HEK293 (cell line): Measurements from ENCODE around the gene NPDC1.

Experiments used
- AEBP2 ChIP-seq: fragments of 450-650 bp; formaldehyde crosslinking; IDR thresholded peaks from 2 replicates; pipeline ENCODE4 v1.5.1; 2016; ENCODE audit warnings: missing biosample characterization, missing genetic modification characterization, borderline replicate concordance
- CTCF ChIP-seq: fragments of 450-650 bp; formaldehyde crosslinking; IDR thresholded peaks from 2 replicates; pipeline ENCODE4 v1.5.1; 2016; ENCODE audit warnings: missing biosample characterization, missing genetic modification characterization
- KLF7 ChIP-seq: fragments of 450-650 bp; formaldehyde crosslinking; IDR thresholded peaks from 2 replicates; pipeline ENCODE4 v1.5.1; 2016; ENCODE audit warnings: missing biosample characterization, missing genetic modification characterization, borderline replicate concordance
- KLF8 ChIP-seq: fragments of 450-650 bp; formaldehyde crosslinking; IDR thresholded peaks from 2 replicates; pipeline ENCODE4 v1.5.1; 2016; ENCODE audit warnings: missing biosample characterization, missing genetic modification characterization
- PATZ1 ChIP-seq: fragments of 450-650 bp; formaldehyde crosslinking; IDR thresholded peaks from 2 replicates; pipeline ENCODE4 v1.5.1; 2016; ENCODE audit warnings: missing biosample characterization, missing genetic modification characterization
- REST ChIP-seq: fragments of 450-650 bp; formaldehyde crosslinking; IDR thresholded peaks from 2 replicates; pipeline ENCODE4 v1.5.1; 2016; ENCODE audit warnings: missing biosample characterization, missing genetic modification characterization
- SP2 ChIP-seq: fragments of 450-650 bp; formaldehyde crosslinking; IDR thresholded peaks from 2 replicates; pipeline ENCODE4 v1.5.1; 2016; ENCODE audit warnings: missing biosample characterization, missing genetic modification characterization
- SP7 ChIP-seq: fragments of 450-650 bp; formaldehyde crosslinking; IDR thresholded peaks from 2 replicates; pipeline ENCODE4 v1.5.1; 2016; ENCODE audit warnings: missing biosample characterization, missing genetic modification characterization
- ZBTB48 ChIP-seq: fragments of 450-650 bp; formaldehyde crosslinking; IDR thresholded peaks from 2 replicates; pipeline ENCODE4 v1.5.1; 2016; ENCODE audit warnings: missing biosample characterization, missing genetic modification characterization
- ZBTB7A ChIP-seq: fragments of 450-650 bp; formaldehyde crosslinking; IDR thresholded peaks from 2 replicates; pipeline ENCODE4 v1.5.1; 2016; ENCODE audit warnings: low read depth, missing biosample characterization, missing genetic modification characterization
- ZBTB8A ChIP-seq: fragments of 450-650 bp; formaldehyde crosslinking; IDR thresholded peaks from 2 replicates; pipeline ENCODE4 v1.5.1; 2016; ENCODE audit warnings: missing biosample characterization, missing genetic modification characterization
- ZFP37 ChIP-seq: fragments of 450-650 bp; formaldehyde crosslinking; IDR thresholded peaks from 2 replicates; pipeline ENCODE4 v1.5.1; 2016; ENCODE audit warnings: missing biosample characterization, missing genetic modification characterization
- ZNF10 ChIP-seq: fragments of 450-650 bp; formaldehyde crosslinking; IDR thresholded peaks from 2 replicates; pipeline ENCODE4 v1.5.1; 2017; ENCODE audit warnings: missing biosample characterization, missing genetic modification characterization
- ZNF174 ChIP-seq: fragments of 450-650 bp; formaldehyde crosslinking; IDR thresholded peaks from 2 replicates; pipeline ENCODE4 v1.5.0; 2017; ENCODE audit warnings: missing biosample characterization, mild to moderate bottlenecking, missing genetic modification characterization
- ZNF335 ChIP-seq: fragments of 450-650 bp; formaldehyde crosslinking; conservative IDR thresholded peaks from 2 replicates; pipeline ENCODE4 v1.5.1; 2016; ENCODE audit warnings: missing biosample characterization, missing genetic modification characterization
- ZNF558 ChIP-seq: fragments of 450-650 bp; formaldehyde crosslinking; IDR thresholded peaks from 2 replicates; pipeline ENCODE4 v1.5.1; 2016; ENCODE audit warnings: missing biosample characterization, missing genetic modification characterization
- TF ChIP-seq, protein P1 (sequence below): fragments of 450-650 bp; formaldehyde crosslinking; IDR thresholded peaks from 2 replicates; pipeline ENCODE4 v1.5.1; 2016; ENCODE audit warnings: missing biosample characterization, missing genetic modification characterization, borderline replicate concordance
- TF ChIP-seq, protein P2 (sequence below): fragments of 450-650 bp; formaldehyde crosslinking; IDR thresholded peaks from 2 replicates; pipeline ENCODE4; 2016; ENCODE audit warnings: missing biosample characterization, missing genetic modification characterization
- TF ChIP-seq, protein P3 (sequence below): fragments of 450-650 bp; formaldehyde crosslinking; IDR thresholded peaks from 2 replicates; pipeline ENCODE4 v1.5.1; 2016; ENCODE audit warnings: missing biosample characterization, missing genetic modification characterization

Gene NPDC1

GRCh38 chr9:137029058-137029936, 16.7 kb downstream of the NPDC1 start (continued):
- TF ChIP-seq REST (tag by site-specific recombination), result 0 out of 2 replicates have a peak, but pooled peaks have one; percentile 12
- TF ChIP-seq PATZ1 (tag by site-specific recombination), result peak; percentile 27
- TF ChIP-seq, protein P1, sequence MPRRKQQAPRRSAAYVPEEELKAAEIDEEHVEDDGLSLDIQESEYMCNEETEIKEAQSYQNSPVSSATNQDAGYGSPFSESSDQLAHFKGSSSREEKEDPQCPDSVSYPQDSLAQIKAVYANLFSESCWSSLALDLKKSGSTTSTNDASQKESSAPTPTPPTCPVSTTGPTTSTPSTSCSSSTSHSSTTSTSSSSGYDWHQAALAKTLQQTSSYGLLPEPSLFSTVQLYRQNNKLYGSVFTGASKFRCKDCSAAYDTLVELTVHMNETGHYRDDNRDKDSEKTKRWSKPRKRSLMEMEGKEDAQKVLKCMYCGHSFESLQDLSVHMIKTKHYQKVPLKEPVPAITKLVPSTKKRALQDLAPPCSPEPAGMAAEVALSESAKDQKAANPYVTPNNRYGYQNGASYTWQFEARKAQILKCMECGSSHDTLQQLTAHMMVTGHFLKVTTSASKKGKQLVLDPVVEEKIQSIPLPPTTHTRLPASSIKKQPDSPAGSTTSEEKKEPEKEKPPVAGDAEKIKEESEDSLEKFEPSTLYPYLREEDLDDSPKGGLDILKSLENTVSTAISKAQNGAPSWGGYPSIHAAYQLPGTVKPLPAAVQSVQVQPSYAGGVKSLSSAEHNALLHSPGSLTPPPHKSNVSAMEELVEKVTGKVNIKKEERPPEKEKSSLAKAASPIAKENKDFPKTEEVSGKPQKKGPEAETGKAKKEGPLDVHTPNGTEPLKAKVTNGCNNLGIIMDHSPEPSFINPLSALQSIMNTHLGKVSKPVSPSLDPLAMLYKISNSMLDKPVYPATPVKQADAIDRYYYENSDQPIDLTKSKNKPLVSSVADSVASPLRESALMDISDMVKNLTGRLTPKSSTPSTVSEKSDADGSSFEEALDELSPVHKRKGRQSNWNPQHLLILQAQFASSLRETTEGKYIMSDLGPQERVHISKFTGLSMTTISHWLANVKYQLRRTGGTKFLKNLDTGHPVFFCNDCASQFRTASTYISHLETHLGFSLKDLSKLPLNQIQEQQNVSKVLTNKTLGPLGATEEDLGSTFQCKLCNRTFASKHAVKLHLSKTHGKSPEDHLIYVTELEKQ (tag by site-specific recombination), result no peak
- TF ChIP-seq CTCF (tag by site-specific recombination), result peak; percentile 94
- no peak for TF ChIP-seq ZNF174
- TF ChIP-seq KLF7, result peak; percentile 63; the same call in 1 of the 2 replicates
- no peak for TF ChIP-seq ZNF558
- TF ChIP-seq KLF8 (tag by site-specific recombination), result peak; percentile 69
- peak; percentile 68 for TF ChIP-seq ZBTB8A (tag by site-specific recombination)
- 0 out of 2 replicates have a peak, but pooled peaks have one; percentile 14 for TF ChIP-seq SP7 (tag by site-specific recombination)
- TF ChIP-seq, protein P2, sequence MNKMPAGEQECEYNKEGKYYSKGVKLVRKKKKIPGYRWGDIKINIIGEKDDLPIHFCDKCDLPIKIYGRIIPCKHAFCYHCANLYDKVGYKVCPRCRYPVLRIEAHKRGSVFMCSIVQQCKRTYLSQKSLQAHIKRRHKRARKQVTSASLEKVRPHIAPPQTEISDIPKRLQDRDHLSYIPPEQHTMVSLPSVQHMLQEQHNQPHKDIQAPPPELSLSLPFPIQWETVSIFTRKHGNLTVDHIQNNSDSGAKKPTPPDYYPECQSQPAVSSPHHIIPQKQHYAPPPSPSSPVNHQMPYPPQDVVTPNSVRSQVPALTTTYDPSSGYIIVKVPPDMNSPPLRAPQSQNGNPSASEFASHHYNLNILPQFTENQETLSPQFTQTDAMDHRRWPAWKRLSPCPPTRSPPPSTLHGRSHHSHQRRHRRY, result no peak
- no peak for TF ChIP-seq AEBP2 (tag by site-specific recombination)
- peak; percentile 29 for TF ChIP-seq SP2
- TF ChIP-seq ZBTB7A (tag by site-specific recombination), result peak; percentile 55
- TF ChIP-seq, protein P3, sequence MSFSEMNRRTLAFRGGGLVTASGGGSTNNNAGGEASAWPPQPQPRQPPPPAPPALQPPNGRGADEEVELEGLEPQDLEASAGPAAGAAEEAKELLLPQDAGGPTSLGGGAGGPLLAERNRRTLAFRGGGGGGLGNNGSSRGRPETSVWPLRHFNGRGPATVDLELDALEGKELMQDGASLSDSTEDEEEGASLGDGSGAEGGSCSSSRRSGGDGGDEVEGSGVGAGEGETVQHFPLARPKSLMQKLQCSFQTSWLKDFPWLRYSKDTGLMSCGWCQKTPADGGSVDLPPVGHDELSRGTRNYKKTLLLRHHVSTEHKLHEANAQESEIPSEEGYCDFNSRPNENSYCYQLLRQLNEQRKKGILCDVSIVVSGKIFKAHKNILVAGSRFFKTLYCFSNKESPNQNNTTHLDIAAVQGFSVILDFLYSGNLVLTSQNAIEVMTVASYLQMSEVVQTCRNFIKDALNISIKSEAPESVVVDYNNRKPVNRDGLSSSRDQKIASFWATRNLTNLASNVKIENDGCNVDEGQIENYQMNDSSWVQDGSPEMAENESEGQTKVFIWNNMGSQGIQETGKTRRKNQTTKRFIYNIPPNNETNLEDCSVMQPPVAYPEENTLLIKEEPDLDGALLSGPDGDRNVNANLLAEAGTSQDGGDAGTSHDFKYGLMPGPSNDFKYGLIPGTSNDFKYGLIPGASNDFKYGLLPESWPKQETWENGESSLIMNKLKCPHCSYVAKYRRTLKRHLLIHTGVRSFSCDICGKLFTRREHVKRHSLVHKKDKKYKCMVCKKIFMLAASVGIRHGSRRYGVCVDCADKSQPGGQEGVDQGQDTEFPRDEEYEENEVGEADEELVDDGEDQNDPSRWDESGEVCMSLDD, result peak; percentile 83
- TF ChIP-seq ZNF10 (tag by site-specific recombination), result no peak
- TF ChIP-seq ZFP37 (tag by site-specific recombination), result 0 out of 2 replicates have a peak, but pooled peaks have one; percentile 22
- no peak for TF ChIP-seq ZNF335
- TF ChIP-seq ZBTB48, result peak; percentile 41; the same call in 1 of the 2 replicates
